Activated CD4-positive, alpha-beta T cell treated with anti-CD3 and anti-CD28 coated beads for 36 hours (primary cell): ENCODE measurements around the gene DPH7. TPM values are rescaled to one million over a fixed set of nuclear protein-coding genes. Genes with fewer than 3 reads are reported as not detected.

ENCODE experiments used
- ATAC-seq: fragments of 200-7000 bp; cut with Tn5 transposase; one replicate; pipeline ENCODE4 v1.10.0; 2021; ENCODE audit warnings: mild to moderate bottlenecking, moderate library complexity
- CTCF ChIA-PET: fragments of 350-600 bp; sonication (Branson Sonifier 250); formaldehyde crosslinking; loops from one replicate; lab custom pipeline; 2021; ENCODE audit warnings: antibody characterized with exemption; lab: Charles Lee
- POLR2A ChIA-PET: fragments of 350-600 bp; sonication (Branson Sonifier 250); formaldehyde crosslinking; loops from one replicate; lab custom pipeline; 2021; ENCODE audit warnings: antibody characterized with exemption, inconsistent platforms; lab: Charles Lee
- DNase-seq: peaks from one replicate; pipeline ENCODE4 v3.0.0-alpha.2; 2020
- H3K27ac Mint-ChIP-seq: one replicate; pipeline ENCODE4 v1.8.0; 2021; ENCODE audit warnings: mixed read lengths
- H3K27me3 Mint-ChIP-seq: one replicate; pipeline ENCODE4 v1.8.0; 2021; ENCODE audit warnings: mixed read lengths
- H3K36me3 Mint-ChIP-seq: one replicate; pipeline ENCODE4 v1.8.0; 2021; ENCODE audit warnings: low read depth, mixed read lengths
- H3K4me1 Mint-ChIP-seq: one replicate; pipeline ENCODE4 v1.8.0; 2021; ENCODE audit warnings: mixed read lengths
- H3K4me3 Mint-ChIP-seq: one replicate; pipeline ENCODE4 v1.8.0; 2021; ENCODE audit warnings: mild to moderate bottlenecking, moderate library complexity, mixed read lengths
- H3K9me3 Mint-ChIP-seq: one replicate; pipeline ENCODE4 v1.8.0; 2021; ENCODE audit warnings: low read depth, mixed read lengths
- intact Hi-C, 2 experiments: fragments of 100-400 bp; cut with DNase I in 1 of 2; cut with micrococcal nuclease in 1 of 2; formaldehyde crosslinking; loops; one replicate each; pipeline versions ENCODE4 v1.14.2 to v1.15.1; 2022 to 2024; cut with DNase I, micrococcal nuclease
- total RNA-seq, 2 experiments: library from RNA; stranded (reverse); gene quantifications; one replicate each; pipeline ENCODE4 v1.2.3, GENCODE V29; 2021

The DPH7 gene
- total RNA-seq, 2 experiments from 2014 or later = 23.5 to 29.1 TPM

DNA sequence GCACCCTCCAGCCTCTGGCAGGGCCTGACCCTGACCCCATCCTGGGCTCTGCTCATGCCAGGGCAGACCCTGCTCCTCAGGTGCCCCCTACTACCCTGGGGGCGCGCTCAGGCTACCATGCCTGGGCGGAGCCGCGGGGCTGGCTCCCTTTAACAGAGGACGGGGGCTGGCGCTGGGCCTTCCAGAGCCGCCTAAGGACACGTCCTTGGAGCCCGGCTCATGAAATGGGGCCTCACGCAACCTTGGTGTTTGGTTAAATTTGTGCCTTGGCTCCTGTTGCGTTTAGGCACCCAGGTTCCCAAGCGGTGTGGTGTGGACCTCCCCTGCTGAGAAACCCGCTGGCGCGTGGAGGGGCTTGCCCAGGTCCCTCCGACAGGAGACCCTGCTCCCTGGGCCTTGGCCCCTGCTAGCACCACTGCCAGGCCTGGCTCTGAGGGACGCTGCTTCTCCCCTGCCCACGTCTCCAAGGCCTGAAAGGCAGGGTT, 36.7 kb upstream of the DPH7 start:
- no peak overlapping the region for H3K27ac Mint-ChIP-seq
- H3K4me1 Mint-ChIP-seq = peaks cover 29% of the 10 kb centered on the region
- ChIA-PET CTCF (no interaction called here), POLR2A (no interaction called here)
- no peaks in the 10 kb centered on the region for H3K27me3 Mint-ChIP-seq
- intact Hi-C loops = loop anchor here in 1 of 2 experiments (5.0 kb wide), 2 partner anchors 1133 to 1708 kb away; partner anchors contain the start of genes CAMSAP1 and SEC16A
- peaks cover 3% of the 10 kb centered on the region for H3K36me3 Mint-ChIP-seq
- no peak for ATAC-seq
- H3K4me3 Mint-ChIP-seq = no peak overlapping the region
- no peak for DNase-seq
- no peaks in the 10 kb centered on the region for H3K9me3 Mint-ChIP-seq

DNA sequence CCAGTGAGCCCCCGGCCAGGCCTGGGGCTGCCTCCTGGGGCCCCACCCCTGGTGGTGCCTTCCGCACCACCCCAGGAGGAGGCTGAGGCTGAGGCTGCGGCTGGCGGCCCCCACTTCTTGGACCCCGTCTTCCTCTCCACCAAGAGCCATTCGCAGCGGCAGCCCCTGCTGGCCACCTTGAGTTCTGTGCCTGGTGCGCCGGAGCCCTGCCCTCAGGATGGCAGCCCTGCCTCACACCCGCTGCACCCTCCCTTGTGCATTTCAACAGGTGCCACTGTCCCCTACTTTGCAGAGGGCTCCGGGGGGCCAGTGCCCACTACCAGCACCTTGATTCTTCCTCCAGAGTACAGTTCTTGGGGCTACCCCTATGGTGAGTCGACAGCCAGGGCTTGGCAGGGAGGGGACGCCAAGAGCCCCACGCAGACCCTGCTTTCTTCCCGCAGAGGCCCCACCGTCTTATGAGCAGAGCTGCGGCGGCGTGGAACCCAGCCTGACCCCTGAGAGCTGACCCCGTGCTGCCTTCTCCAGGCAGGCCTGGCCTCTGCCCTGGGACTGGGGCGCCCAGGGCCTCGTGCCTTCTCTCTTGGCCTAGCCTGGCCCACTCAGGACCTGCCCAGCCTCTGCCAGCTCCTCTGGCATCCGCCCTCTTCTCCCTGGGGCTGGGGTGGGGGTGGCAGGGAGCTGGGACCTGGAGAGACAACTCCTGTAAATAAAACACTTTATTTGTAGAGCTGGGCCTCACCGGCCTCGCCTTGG, 36.1 kb upstream of the DPH7 start:
- Mint-ChIP-seq H3K27me3 (no peaks in the 10 kb centered on the region), H3K9me3 (no peaks in the 10 kb centered on the region), H3K4me1 (peaks cover 24% of the 10 kb centered on the region), H3K36me3 (peaks cover 3% of the 10 kb centered on the region), H3K4me3 (no peak overlapping the region), H3K27ac (no peak overlapping the region)
- DNase-seq (no peak), ATAC-seq (no peak)
- CTCF ChIA-PET = no interaction called here
- intact Hi-C loops = loop anchor here in 1 of 2 experiments (5.0 kb wide), 2 partner anchors 1133 to 1708 kb away; partner anchors contain the start of genes CAMSAP1 and SEC16A
- POLR2A ChIA-PET = no interaction called here

DNA sequence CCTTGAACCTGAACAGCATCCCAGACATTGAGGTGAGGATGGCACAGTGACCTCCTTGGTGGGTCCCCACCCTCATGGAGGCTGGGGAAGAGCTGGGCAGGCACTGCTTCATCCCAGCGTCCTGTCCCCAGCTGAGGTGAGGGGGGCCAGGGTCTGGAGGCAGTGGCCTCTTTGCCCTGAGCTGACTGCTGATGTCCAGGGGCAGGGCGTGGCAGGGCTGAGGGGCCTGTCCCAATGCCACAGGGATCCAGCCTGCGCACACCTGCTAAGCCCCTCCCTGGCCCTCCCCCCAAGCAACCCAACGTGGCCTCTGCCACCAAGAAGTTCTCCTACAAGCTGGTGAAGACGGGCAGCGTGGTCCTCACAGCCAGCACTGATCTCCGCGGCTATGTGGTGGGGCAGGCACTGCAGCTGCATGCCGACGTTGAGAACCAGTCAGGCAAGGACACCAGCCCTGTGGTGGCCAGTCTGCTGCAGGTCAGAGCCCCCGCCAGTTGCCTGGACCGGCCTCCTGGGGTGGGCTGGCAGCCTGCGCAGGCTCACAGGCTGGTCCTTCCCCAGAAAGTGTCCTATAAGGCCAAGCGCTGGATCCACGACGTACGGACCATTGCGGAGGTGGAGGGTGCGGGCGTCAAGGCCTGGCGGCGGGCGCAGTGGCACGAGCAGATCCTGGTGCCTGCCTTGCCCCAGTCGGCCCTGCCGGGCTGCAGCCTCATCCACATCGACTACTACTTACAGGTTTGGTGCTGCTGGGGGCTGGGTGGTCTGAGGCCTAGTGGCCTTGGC, 35.2 kb upstream of the DPH7 start:
- no peak for DNase-seq
- POLR2A ChIA-PET = no interaction called here

DNA sequence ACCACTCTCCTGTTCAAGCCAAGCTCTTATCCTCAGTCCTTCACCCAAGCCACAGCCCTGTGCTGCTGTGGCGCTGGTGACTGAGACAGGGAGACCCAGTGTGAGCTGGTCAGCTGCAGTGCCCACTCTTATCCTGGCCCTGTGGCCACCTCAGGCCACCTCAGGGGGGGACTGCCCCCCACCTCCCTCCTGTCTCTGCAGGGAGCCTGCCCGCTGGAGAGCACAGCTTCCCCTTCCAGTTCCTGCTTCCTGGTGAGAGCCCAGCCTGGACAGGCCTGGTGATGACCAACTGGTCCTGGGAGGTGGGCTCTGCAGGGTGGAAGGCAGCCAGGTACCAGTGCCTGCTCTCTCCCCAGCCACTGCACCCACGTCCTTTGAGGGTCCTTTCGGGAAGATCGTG, 34.5 kb upstream of the DPH7 start:
- ATAC-seq (no peak), DNase-seq (no peak)
- Mint-ChIP-seq H3K4me3 (no peak overlapping the region), H3K9me3 (no peaks in the 10 kb centered on the region), H3K36me3 (peaks cover 3% of the 10 kb centered on the region), H3K27ac (no peak overlapping the region), H3K4me1 (peaks cover 27% of the 10 kb centered on the region), H3K27me3 (no peaks in the 10 kb centered on the region)
- ChIA-PET CTCF (no interaction called here), POLR2A (no interaction called here)
- intact Hi-C loops = no loop called here

More for the DNA sequence above, 35.2 kb upstream of the DPH7 start:
- Mint-ChIP-seq H3K36me3 (peaks cover 3% of the 10 kb centered on the region), H3K4me1 (peaks cover 23% of the 10 kb centered on the region), H3K4me3 (no peak overlapping the region), H3K9me3 (no peaks in the 10 kb centered on the region), H3K27ac (no peak overlapping the region), H3K27me3 (no peaks in the 10 kb centered on the region)
- intact Hi-C loops = no loop called here
- CTCF ChIA-PET = no interaction called here
- no peak for ATAC-seq

DNA sequence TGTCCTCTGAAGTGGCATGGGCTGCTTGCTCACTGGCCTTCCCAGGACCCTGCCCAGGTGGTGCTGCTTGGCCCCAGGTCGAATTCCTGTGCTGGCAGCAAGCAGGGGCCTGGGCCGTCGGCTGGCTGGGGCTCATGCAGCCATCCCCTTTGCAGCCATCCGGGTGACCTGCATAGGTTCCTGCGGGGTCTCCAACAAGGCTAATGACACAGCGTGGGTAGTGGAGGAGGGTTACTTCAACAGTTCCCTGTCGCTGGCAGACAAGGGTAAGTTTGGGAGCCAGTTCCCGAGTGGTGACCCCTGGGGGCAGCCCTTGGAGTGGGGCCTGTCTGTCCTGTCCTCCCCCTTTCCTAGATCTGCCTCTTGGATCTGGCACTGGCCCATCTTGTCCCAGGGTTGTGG, 34.0 kb upstream of the DPH7 start:
- CTCF ChIA-PET = no interaction called here
- no peaks in the 10 kb centered on the region for H3K9me3 Mint-ChIP-seq
- no peak for DNase-seq

DNA sequence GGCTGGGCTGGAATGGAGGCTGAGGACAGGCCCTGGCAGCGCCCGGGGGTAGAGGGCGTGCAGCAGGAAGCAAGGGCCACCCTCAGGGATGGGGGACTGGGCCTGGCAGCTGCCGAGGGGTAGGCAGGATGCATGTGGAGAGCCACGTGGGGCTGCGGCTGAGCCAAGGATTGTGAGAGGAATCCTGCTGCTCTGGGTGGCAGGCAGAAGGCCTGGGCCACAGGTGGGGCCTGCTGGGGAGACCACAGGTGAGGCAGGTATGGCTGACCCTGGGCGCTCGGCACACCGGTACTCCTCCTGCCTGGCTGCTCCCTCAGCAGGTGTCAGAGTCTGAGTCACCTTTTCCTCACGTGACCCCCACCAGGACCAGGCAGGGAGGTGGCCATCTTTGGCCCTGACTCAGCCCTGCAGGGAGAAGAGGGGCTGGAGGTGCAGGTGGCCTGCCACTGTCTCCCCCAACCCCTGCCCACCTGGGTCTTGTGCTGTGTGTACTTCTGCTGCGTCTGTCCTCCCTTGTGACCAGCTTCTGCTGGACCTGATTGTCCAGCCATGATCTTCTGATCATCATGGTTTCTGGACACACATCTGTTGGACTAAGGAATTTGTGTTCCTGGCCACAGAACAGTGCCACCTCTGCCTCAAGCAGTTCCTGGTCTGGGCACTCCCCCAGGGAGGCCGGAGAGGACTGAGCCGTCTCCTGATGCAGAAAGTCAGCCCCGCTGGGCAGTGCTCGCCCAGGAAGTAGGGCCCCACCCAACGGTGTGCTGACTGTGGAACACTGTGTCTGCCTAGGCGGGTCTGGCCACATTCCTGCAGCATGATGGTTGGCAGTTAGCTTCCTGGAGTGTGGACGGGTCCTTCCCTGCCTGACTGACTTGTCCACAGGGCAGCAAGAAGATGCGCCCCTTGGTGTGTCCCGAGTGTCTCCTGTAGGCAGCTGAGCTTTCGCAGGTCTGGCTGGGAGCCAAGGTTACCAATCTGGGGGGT, 33.2 kb upstream of the DPH7 start:
- intact Hi-C loops = no loop called here
- H3K9me3 Mint-ChIP-seq = no peaks in the 10 kb centered on the region
- H3K4me1 Mint-ChIP-seq = peaks cover 23% of the 10 kb centered on the region
- no peaks in the 10 kb centered on the region for H3K27me3 Mint-ChIP-seq
- POLR2A ChIA-PET = no interaction called here
- H3K27ac Mint-ChIP-seq = peak overlapping the region; percentile 64
- ATAC-seq (peak; percentile 74), DNase-seq (peak; percentile 63)
- H3K4me3 Mint-ChIP-seq = no peak overlapping the region
- CTCF ChIA-PET = interaction anchor here (0.7 kb wide), 1 partner anchor 48 kb away, joined by 3 read pairs; no protein-coding TSS in a partner anchor
- H3K36me3 Mint-ChIP-seq = no peaks in the 10 kb centered on the region

More for the DNA sequence above, 34.0 kb upstream of the DPH7 start:
- intact Hi-C loops = no loop called here
- Mint-ChIP-seq H3K4me1 (peaks cover 23% of the 10 kb centered on the region), H3K4me3 (no peak overlapping the region), H3K27ac (no peak overlapping the region), H3K27me3 (no peaks in the 10 kb centered on the region), H3K36me3 (peaks cover 3% of the 10 kb centered on the region)
- POLR2A ChIA-PET = no interaction called here
- ATAC-seq = no peak

DNA sequence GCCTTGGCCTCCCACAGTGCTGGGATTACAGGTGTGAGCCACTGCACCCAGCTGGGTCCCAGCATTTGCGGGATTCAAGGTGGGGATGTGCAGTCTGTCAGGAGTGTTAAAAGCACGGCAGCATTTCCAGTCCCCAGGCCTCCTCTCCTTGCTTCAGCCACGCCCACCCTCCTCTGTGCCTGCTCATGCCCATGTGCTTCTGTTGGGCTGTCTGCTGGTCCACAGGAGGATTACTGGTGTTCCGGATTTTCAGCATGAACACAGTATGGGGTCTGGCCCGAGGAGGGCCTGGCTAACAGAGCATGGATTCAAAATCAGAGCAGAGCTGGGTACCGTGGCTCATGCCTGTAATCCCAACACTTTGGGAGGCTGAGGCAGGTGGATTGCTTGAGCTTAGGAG, 32.2 kb upstream of the DPH7 start:
- intact Hi-C loops = no loop called here
- H3K4me3 Mint-ChIP-seq = no peak overlapping the region
- POLR2A ChIA-PET = no interaction called here
- H3K27me3 Mint-ChIP-seq = no peaks in the 10 kb centered on the region
- CTCF ChIA-PET = interaction anchor here (0.7 kb wide), 1 partner anchor 49 kb away, joined by 3 read pairs; no protein-coding TSS in a partner anchor
- DNase-seq (no peak), ATAC-seq (no peak)
- peaks cover 28% of the 10 kb centered on the region for H3K4me1 Mint-ChIP-seq
- no peaks in the 10 kb centered on the region for H3K9me3 Mint-ChIP-seq
- H3K27ac Mint-ChIP-seq = no peak overlapping the region
- no peaks in the 10 kb centered on the region for H3K36me3 Mint-ChIP-seq

DNA sequence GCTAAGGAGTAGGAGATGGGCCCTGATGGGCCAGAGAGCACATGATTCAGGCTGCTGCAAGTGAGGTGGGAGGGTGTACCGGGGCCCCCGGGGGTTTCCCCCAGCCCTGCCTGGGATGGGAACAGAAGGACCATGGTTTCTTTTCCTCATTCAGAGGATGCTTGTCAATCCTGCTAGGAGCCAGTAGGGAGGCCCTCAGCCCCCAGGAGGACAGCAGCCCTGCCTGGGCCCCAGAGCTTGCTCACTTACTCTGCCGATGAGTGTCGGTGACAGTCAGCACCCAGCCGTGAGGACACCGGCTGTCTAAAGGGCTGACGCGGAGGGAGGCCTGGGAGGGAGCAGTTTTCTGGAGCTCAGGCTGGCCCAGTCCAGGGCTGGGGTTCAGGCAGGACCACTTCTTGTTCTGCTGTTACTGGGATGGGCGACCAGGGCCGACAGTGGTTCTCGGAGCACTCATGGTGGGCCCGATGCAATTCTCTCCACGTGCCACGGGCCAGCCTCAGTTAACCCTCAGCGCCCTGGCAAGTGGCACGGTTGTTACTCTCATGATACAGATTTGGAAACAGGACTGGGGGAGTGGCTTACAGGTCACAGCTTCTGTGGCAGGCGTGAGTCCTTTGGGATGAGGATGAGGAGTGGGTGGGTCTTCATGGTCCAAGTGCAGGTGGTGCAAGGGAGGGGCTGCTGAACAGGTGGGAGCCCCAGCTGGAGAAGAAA, 28.6 kb upstream of the DPH7 start:
- peak overlapping the region; percentile 11 for H3K27ac Mint-ChIP-seq
- no peaks in the 10 kb centered on the region for H3K27me3 Mint-ChIP-seq
- no peak for ATAC-seq
- no peaks in the 10 kb centered on the region for H3K36me3 Mint-ChIP-seq
- peaks cover 35% of the 10 kb centered on the region for H3K4me1 Mint-ChIP-seq
- H3K4me3 Mint-ChIP-seq = peak overlapping the region; percentile 76
- ChIA-PET CTCF (interaction anchor here (0.8 kb wide), 1 partner anchor 805 kb away, joined by 3 read pairs; no protein-coding TSS in a partner anchor), POLR2A (interaction anchor here (0.5 to 0.7 kb wide), 2 partner anchors 15 to 268 kb away, joined by 4 read pairs; no protein-coding TSS in a partner anchor)
- DNase-seq = peak; percentile 43
- no peaks in the 10 kb centered on the region for H3K9me3 Mint-ChIP-seq
- intact Hi-C loops = no loop called here

DNA sequence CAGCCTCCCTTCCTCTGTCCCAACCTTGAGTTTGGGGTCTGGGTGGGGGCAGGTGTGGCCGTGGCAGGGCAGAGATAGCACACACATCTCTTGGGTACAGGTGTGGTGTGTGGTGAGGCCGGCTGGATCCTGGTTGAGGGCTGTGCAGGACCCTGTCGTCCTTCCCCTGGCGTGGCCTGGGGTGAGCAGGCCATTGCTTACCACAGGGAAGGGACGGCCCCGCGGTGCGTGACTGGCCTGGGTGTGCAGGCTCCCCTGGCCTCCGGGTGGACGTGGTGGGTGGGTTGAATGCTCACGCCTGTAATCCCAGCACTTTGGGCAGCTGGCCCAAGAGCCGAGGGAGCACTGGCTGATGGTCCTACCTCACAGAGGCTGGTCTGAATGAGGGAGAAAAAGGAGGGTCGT, 28.0 kb upstream of the DPH7 start:
- DNase-seq (no peak), ATAC-seq (no peak)
- ChIA-PET POLR2A (interaction anchor here (0.5 to 0.7 kb wide), 2 partner anchors 14 to 268 kb away, joined by 4 read pairs; no protein-coding TSS in a partner anchor), CTCF (no interaction called here)
- H3K9me3 Mint-ChIP-seq = no peaks in the 10 kb centered on the region
- no peaks in the 10 kb centered on the region for H3K27me3 Mint-ChIP-seq
- peak overlapping the region; percentile 76 for H3K4me3 Mint-ChIP-seq
- H3K36me3 Mint-ChIP-seq = no peaks in the 10 kb centered on the region
- intact Hi-C loops = no loop called here
- H3K27ac Mint-ChIP-seq = peak overlapping the region; percentile 11
- H3K4me1 Mint-ChIP-seq = peaks cover 30% of the 10 kb centered on the region

DNA sequence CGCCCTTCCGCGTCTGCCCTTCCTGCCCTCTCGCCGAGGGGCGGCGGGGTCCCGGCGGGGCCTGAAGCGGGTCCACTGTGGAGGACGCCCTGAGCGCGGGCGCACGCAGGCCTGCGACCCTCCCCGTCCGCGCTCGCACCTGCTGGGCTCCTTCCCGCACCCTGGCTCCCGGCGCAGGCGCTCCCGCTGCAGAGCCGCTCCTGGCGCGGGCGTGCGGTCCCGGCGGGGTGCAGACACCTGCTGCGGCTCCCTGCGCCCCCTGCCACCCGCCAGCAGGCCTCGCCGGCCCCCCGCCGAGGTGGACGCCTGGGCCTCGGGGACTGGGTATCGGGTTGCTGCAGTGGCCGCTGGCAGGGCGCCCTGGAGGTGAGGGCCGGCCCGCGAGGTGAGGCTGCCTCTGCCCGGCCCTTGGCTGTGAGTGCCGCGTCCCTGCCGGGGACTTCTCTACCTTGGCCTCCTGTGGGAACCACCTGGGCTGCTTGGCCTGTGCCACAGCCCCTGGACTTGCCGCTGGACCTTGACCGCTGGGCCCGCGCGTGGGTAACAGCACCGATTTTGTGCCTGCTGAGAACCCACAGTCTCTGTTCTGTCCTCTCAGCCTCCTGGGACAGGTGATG, 27.4 kb upstream of the DPH7 start:
- DNase-seq (peak; percentile 50), ATAC-seq (peak; percentile 8)
- CTCF ChIA-PET = no interaction called here
- Mint-ChIP-seq H3K27ac (no peak overlapping the region), H3K9me3 (no peaks in the 10 kb centered on the region), H3K4me3 (peak overlapping the region; percentile 76), H3K4me1 (peaks cover 24% of the 10 kb centered on the region), H3K27me3 (no peaks in the 10 kb centered on the region), H3K36me3 (no peaks in the 10 kb centered on the region)
- POLR2A ChIA-PET = no interaction called here
- intact Hi-C loops = no loop called here
